ENCODE data around the gene CLTC. TPM values are rescaled to one million over a fixed set of nuclear protein-coding genes. Genes with fewer than 3 reads are reported as not detected.

Gene CLTC
- total RNA-seq, 2 donors from 2014 or later = 202 to 206 TPM

- H3K9me3 ChIP-seq = no peaks in the 10 kb centered on the region
- WGBS = 66% methylated on average over 2 of the region's 2 CpGs
- H3K4me1 ChIP-seq (replicated peaks) = no peaks in the 10 kb centered on the region
- intact Hi-C loops (cut with DNase I) = no loop called here
- H3K27me3 ChIP-seq (replicated peaks; ENCODE audit: insufficient read depth) = no peaks in the 10 kb centered on the region
- peaks cover 0 to 9% of the 10 kb centered on the region in 2 donors for H3K36me3 ChIP-seq
- no peak overlapping the region for H3K27ac ChIP-seq
- H3K4me3 ChIP-seq = no peak overlapping the region
- TF ChIP-seq POLR2AphosphoS5 (IDR thresholded peaks at IDR 0.05) = no peak
- TF ChIP-seq, protein P1, sequence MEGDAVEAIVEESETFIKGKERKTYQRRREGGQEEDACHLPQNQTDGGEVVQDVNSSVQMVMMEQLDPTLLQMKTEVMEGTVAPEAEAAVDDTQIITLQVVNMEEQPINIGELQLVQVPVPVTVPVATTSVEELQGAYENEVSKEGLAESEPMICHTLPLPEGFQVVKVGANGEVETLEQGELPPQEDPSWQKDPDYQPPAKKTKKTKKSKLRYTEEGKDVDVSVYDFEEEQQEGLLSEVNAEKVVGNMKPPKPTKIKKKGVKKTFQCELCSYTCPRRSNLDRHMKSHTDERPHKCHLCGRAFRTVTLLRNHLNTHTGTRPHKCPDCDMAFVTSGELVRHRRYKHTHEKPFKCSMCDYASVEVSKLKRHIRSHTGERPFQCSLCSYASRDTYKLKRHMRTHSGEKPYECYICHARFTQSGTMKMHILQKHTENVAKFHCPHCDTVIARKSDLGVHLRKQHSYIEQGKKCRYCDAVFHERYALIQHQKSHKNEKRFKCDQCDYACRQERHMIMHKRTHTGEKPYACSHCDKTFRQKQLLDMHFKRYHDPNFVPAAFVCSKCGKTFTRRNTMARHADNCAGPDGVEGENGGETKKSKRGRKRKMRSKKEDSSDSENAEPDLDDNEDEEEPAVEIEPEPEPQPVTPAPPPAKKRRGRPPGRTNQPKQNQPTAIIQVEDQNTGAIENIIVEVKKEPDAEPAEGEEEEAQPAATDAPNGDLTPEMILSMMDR (IDR thresholded peaks at IDR 0.05) = no peak
- TF ChIP-seq POLR2A (IDR thresholded peaks at IDR 0.05) = no peak
- DNase-seq (ENCODE audit: low spot score) = no peak
These were observed 77.1 kb downstream of the CLTC start for GRCh38 chr17:59696682-59697277.

DNA sequence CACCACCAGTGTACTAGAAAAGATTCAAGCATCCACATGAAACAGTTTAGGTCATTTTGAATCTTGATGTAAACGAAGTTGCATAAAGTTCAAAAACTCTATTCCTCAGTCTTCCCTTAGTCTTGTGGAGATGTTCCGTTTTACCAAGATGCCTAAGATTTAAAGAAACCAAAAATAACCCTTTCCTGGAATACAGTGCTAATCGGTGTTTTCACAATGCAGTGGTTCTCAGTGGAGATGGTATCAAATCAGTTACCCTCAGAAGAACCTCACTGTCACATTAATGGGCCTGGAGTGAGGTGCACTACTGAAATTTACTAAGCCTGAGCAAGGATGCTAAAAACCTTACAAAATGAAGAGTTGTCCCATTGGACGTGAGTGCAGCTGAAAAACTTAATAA lies 78.4 kb downstream of the CLTC start:
- no peaks in the 10 kb centered on the region for H3K27me3 ChIP-seq (replicated peaks; ENCODE audit: insufficient read depth)
- peaks cover 0 to 9% of the 10 kb centered on the region in 2 donors for H3K36me3 ChIP-seq
- H3K4me1 ChIP-seq (replicated peaks) = no peaks in the 10 kb centered on the region
- intact Hi-C loops (cut with DNase I) = no loop called here
- TF ChIP-seq, protein P1 (IDR thresholded peaks at IDR 0.05) = no peak
- TF ChIP-seq POLR2AphosphoS5 (IDR thresholded peaks at IDR 0.05) (no peak), POLR2A (IDR thresholded peaks at IDR 0.05) (no peak)
- DNase-seq (ENCODE audit: low spot score) = no peak
- no peaks in the 10 kb centered on the region for H3K9me3 ChIP-seq
- H3K4me3 ChIP-seq = no peak overlapping the region
- 79% methylated on average over 4 of the region's 4 CpGs for WGBS
- H3K27ac ChIP-seq = no peak overlapping the region

GRCh38 chr17:59699218-59699617 lies 79.5 kb downstream of the CLTC start:
- Histone ChIP-seq H3K27me3 (replicated peaks; ENCODE audit: insufficient read depth) (no peaks in the 10 kb centered on the region), H3K36me3 (peaks cover 0 to 3% of the 10 kb centered on the region in 2 donors), H3K4me3 (no peak overlapping the region), H3K9me3 (no peaks in the 10 kb centered on the region), H3K4me1 (replicated peaks) (no peaks in the 10 kb centered on the region), H3K27ac (no peak overlapping the region)
- no peak for DNase-seq (ENCODE audit: low spot score)
- intact Hi-C loops (cut with DNase I) = no loop called here
- 93% methylated on average over 7 of the region's 7 CpGs for WGBS
- no peak for TF ChIP-seq POLR2AphosphoS5 (IDR thresholded peaks at IDR 0.05)
- TF ChIP-seq POLR2A (IDR thresholded peaks at IDR 0.05) = no peak
- TF ChIP-seq, protein P1 (IDR thresholded peaks at IDR 0.05) = no peak

DNA sequence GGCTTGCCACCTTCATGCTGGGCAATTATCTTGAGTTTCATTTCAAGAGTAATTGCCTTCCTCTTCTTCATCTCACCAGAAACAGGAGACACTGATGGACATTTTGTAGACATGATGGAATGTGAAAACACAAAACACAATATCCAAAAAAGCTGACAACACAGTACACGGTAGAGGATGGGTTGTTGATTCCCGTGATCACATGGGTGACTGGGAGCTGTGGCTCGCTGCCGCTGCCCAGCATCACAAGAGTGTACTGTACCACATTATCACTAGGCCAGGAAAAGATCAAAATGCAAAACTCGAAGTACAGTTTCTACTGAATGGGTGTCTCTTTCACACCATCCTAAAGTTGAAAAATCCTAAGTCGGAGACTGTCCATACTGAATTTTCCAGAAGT lies 80.1 kb downstream of the CLTC start:
- no peaks in the 10 kb centered on the region for H3K27me3 ChIP-seq (replicated peaks; ENCODE audit: insufficient read depth)
- DNase-seq (ENCODE audit: low spot score) = no peak
- peaks cover 0 to 3% of the 10 kb centered on the region in 2 donors for H3K36me3 ChIP-seq
- H3K4me3 ChIP-seq = no peak overlapping the region
- H3K27ac ChIP-seq = no peak overlapping the region
- TF ChIP-seq, protein P1 (IDR thresholded peaks at IDR 0.05) = no peak
- TF ChIP-seq POLR2A (IDR thresholded peaks at IDR 0.05) (no peak), POLR2AphosphoS5 (IDR thresholded peaks at IDR 0.05) (no peak)
- no peaks in the 10 kb centered on the region for H3K4me1 ChIP-seq (replicated peaks)
- H3K9me3 ChIP-seq = no peaks in the 10 kb centered on the region
- intact Hi-C loops (cut with DNase I) = loop anchor here (10.0 kb wide), 1 partner anchor 1185 kb away; the partner anchor contains the start of gene MTMR4
- WGBS = 93% methylated on average over 6 of the region's 6 CpGs

DNA sequence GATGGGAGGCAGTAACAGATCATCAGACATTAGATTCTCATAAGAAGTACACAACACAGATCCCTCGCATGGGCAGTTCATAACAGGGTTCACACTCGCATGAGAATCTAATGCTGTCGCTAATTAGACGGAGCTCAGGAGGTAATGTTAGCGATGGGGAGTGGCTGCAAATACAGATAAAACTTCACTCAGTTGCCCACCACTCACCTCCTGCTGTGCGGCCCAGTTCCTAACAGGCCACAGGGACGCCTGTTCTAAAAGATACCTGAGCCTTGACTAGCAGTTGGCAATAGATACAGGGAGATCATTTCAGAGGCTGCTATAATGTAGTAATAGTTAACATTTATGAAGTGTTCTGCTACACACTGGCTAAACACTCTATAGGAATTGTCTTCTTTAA lies 82.6 kb downstream of the CLTC start:
- Histone ChIP-seq H3K9me3 (no peaks in the 10 kb centered on the region), H3K4me3 (no peak overlapping the region), H3K27me3 (replicated peaks; ENCODE audit: insufficient read depth) (no peaks in the 10 kb centered on the region), H3K4me1 (replicated peaks) (no peaks in the 10 kb centered on the region), H3K27ac (no peak overlapping the region), H3K36me3 (no peaks in the 10 kb centered on the region)
- TF ChIP-seq, protein P1 (IDR thresholded peaks at IDR 0.05) = no peak
- no peak for TF ChIP-seq POLR2AphosphoS5 (IDR thresholded peaks at IDR 0.05)
- no peak for TF ChIP-seq POLR2A (IDR thresholded peaks at IDR 0.05)
- WGBS = 94% methylated on average over 7 of the region's 7 CpGs
- DNase-seq (ENCODE audit: low spot score) = no peak
- intact Hi-C loops (cut with DNase I) = loop anchor here (10.0 kb wide), 1 partner anchor 1188 kb away; the partner anchor contains the start of gene MTMR4

Measured in prostate gland (tissue), 2 donors.